Endothelial cell of hepatic sinusoid (primary cell): ENCODE results near the gene SUSD6.
"Not testable (repeated sequence)": the region's sequence is repeated elsewhere in the genome, so short reads cannot be mapped to it uniquely, and the experiment has no call there.

Experiments used
- in situ Hi-C: cut with HindIII; loops from 2 replicates; pipeline ENCODE4 v1.10.0; 2017; ENCODE audit warnings: low sequenced_read_pairs

SUSD6 gene

GRCh38 chr14:69692594-69692993, 81.2 kb downstream of the SUSD6 start:
- in situ Hi-C loops: loop anchor here (5.0 kb wide), 1 partner anchor 95 kb away; no protein-coding TSS in a partner anchor

- in situ Hi-C loops: loop anchor here (5.0 kb wide), 1 partner anchor 96 kb away; no protein-coding TSS in a partner anchor
These were observed 81.7 kb downstream of the SUSD6 start for GRCh38 chr14:69693145-69693544.

- in situ Hi-C loops: loop anchor here (5.0 kb wide), 1 partner anchor 97 kb away; no protein-coding TSS in a partner anchor
These were observed 82.7 kb downstream of the SUSD6 start for GRCh38 chr14:69693801-69694729.

GRCh38 chr14:69694730-69695281, 83.4 kb downstream of the SUSD6 start:
- in situ Hi-C loops: loop anchor here (5.0 kb wide), 1 partner anchor 98 kb away; no protein-coding TSS in a partner anchor

GRCh38 chr14:69695322-69696203, 84.2 kb downstream of the SUSD6 start:
- in situ Hi-C loops: no loop called here

DNA sequence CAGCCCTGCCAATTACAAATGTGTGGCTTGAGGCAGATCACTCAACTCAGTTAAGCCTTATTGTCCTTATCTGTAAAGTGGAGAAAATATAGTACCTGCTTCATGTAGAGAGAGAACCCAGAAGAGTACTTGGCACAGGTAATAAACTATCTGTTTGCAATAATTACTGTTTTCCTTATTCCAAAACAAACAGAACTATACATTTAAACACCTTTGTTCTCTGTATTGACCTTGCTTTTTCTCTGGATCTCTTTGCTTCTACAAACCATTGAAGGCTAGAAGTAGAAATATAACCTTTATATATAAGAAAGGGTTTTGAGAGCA, 84.8 kb downstream of the SUSD6 start:
- in situ Hi-C loops: no loop called here

GRCh38 chr14:69696633-69697557, 85.5 kb downstream of the SUSD6 start:
- in situ Hi-C loops: no loop called here

- in situ Hi-C loops: no loop called here
These were observed 87.2 kb downstream of the SUSD6 start for GRCh38 chr14:69698572-69698971.

GRCh38 chr14:69699243-69699642, 87.8 kb downstream of the SUSD6 start:
- in situ Hi-C loops: not testable (repeated sequence)

DNA sequence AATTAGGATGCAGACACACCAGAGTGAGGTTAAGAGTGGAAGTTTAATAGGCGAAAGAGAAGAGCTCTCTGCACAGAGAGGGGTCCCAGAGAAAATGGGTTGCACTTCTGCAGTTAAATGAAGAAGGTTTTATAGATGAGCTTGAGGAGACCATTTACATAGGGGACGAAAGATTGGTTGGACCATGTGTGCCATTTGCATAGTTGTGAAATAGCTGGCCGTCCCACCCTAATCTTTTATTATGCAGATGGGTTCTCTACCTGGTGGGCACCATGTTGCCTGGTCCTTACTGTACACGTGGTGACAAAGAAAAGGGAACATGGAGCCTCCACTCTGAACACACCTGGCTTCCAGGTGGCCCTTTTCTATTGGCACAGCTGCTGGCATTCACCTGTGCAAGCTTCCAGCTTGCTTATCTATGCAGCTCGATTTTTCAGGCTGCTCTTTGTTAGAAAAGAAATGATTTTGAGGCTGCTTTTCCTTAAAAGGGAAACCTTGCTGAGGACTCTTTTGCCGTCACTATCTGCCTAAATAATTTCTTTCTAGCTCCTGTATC, 88.4 kb downstream of the SUSD6 start:
- in situ Hi-C loops: loop anchor here (5.0 kb wide), 1 partner anchor 53 kb away; no protein-coding TSS in a partner anchor

GRCh38 chr14:69700575-69700974, 89.2 kb downstream of the SUSD6 start:
- in situ Hi-C loops: loop anchor here (5.0 kb wide), 1 partner anchor 53 kb away; no protein-coding TSS in a partner anchor

GRCh38 chr14:69701291-69701690, 89.9 kb downstream of the SUSD6 start:
- in situ Hi-C loops: loop anchor here (5.0 kb wide), 1 partner anchor 54 kb away; no protein-coding TSS in a partner anchor

GRCh38 chr14:69701857-69702256, 90.5 kb downstream of the SUSD6 start:
- in situ Hi-C loops: loop anchor here (5.0 kb wide), 1 partner anchor 55 kb away; no protein-coding TSS in a partner anchor

GRCh38 chr14:69703047-69704039, 91.9 kb downstream of the SUSD6 start:
- in situ Hi-C loops: loop anchor here (5.0 kb wide), 1 partner anchor 56 kb away; no protein-coding TSS in a partner anchor

DNA sequence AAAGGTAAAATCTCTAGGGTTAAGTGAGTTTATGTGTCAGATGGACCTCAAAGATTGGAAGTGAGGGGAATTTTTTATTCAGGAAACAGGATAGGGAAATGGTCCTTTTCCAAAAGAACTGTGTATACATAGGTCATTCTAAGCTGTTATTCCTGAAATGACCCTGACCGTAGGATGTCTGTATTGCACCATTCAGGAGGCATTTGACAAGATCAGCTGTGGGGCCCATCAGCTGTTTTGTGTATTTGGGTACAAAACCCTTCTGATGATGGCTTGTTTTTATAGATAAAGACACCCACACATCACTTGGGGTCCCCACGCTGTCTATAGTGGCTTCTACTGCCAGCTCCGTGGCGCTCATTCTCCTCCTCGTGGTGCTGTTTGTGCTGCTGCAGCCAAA, 92.9 kb downstream of the SUSD6 start:
- in situ Hi-C loops: loop anchor here (5.0 kb wide), 1 partner anchor 57 kb away; no protein-coding TSS in a partner anchor

- in situ Hi-C loops: no loop called here
These were observed 94.3 kb downstream of the SUSD6 start for GRCh38 chr14:69705706-69706105.

GRCh38 chr14:69708049-69708448, 96.7 kb downstream of the SUSD6 start:
- in situ Hi-C loops: no loop called here
